ENCODE measurements around the gene SUGCT.

Gene SUGCT

GRCh38 chr7:40327113-40327512, 192.3 kb downstream of the SUGCT start:
- Histone ChIP-seq H3K9ac (ENCODE audit: low read depth, low read length) (no peak overlapping the region), H3K4me1 (ENCODE audit: insufficient read depth, low read length) (peaks cover 4% of the 10 kb centered on the region; the same call in 1 of the 2 replicates), H3K36me3 (ENCODE audit: insufficient read depth, low read length) (no peaks in the 10 kb centered on the region), H3K9me3 (ENCODE audit: control insufficient read depth, insufficient read depth, low read length) (no peaks in the 10 kb centered on the region)

GRCh38 chr7:40327873-40328272, 193.1 kb downstream of the SUGCT start:
- Histone ChIP-seq H3K36me3 (ENCODE audit: insufficient read depth, low read length) (no peaks in the 10 kb centered on the region), H3K9me3 (ENCODE audit: control insufficient read depth, insufficient read depth, low read length) (no peaks in the 10 kb centered on the region), H3K9ac (ENCODE audit: low read depth, low read length) (no peak overlapping the region), H3K4me1 (ENCODE audit: insufficient read depth, low read length) (peaks cover 4% of the 10 kb centered on the region; the same call in 1 of the 2 replicates)

- Histone ChIP-seq H3K4me1 (ENCODE audit: insufficient read depth, low read length) (peaks cover 3% of the 10 kb centered on the region; the same call in 1 of the 2 replicates), H3K9ac (ENCODE audit: low read depth, low read length) (no peak overlapping the region), H3K9me3 (ENCODE audit: control insufficient read depth, insufficient read depth, low read length) (no peaks in the 10 kb centered on the region), H3K36me3 (ENCODE audit: insufficient read depth, low read length) (no peaks in the 10 kb centered on the region)
Observed at GRCh38 chr7:40329601-40330153, 194.9 kb downstream of the SUGCT start.

- Histone ChIP-seq H3K36me3 (ENCODE audit: insufficient read depth, low read length) (no peaks in the 10 kb centered on the region), H3K9ac (ENCODE audit: low read depth, low read length) (no peak overlapping the region), H3K9me3 (ENCODE audit: control insufficient read depth, insufficient read depth, low read length) (no peaks in the 10 kb centered on the region), H3K4me1 (ENCODE audit: insufficient read depth, low read length) (no peaks in the 10 kb centered on the region)
Observed at GRCh38 chr7:40330408-40330807, 195.6 kb downstream of the SUGCT start.

GRCh38 chr7:40331915-40332314, 197.1 kb downstream of the SUGCT start:
- no peaks in the 10 kb centered on the region for H3K4me1 ChIP-seq (ENCODE audit: insufficient read depth, low read length)
- H3K9me3 ChIP-seq (ENCODE audit: control insufficient read depth, insufficient read depth, low read length): no peaks in the 10 kb centered on the region
- no peaks in the 10 kb centered on the region for H3K36me3 ChIP-seq (ENCODE audit: insufficient read depth, low read length)
- H3K9ac ChIP-seq (ENCODE audit: low read depth, low read length): no peak overlapping the region

- H3K36me3 ChIP-seq (ENCODE audit: insufficient read depth, low read length): no peaks in the 10 kb centered on the region
- no peak overlapping the region for H3K9ac ChIP-seq (ENCODE audit: low read depth, low read length)
- H3K9me3 ChIP-seq (ENCODE audit: control insufficient read depth, insufficient read depth, low read length): no peaks in the 10 kb centered on the region
- no peaks in the 10 kb centered on the region for H3K4me1 ChIP-seq (ENCODE audit: insufficient read depth, low read length)
Observed at GRCh38 chr7:40332516-40332915, 197.7 kb downstream of the SUGCT start.

- Histone ChIP-seq H3K9me3 (ENCODE audit: control insufficient read depth, insufficient read depth, low read length) (0 out of 2 replicates have a peak, but pooled peaks cover 2% of the 10 kb centered on the region), H3K4me1 (ENCODE audit: insufficient read depth, low read length) (no peaks in the 10 kb centered on the region), H3K36me3 (ENCODE audit: insufficient read depth, low read length) (no peaks in the 10 kb centered on the region), H3K9ac (ENCODE audit: low read depth, low read length) (no peak overlapping the region)
Observed at GRCh38 chr7:40341836-40342235, 207.0 kb downstream of the SUGCT start.

- H3K36me3 ChIP-seq (ENCODE audit: insufficient read depth, low read length): no peaks in the 10 kb centered on the region
- no peak overlapping the region for H3K9ac ChIP-seq (ENCODE audit: low read depth, low read length)
- no peaks in the 10 kb centered on the region for H3K4me1 ChIP-seq (ENCODE audit: insufficient read depth, low read length)
- H3K9me3 ChIP-seq (ENCODE audit: control insufficient read depth, insufficient read depth, low read length): no peaks in the 10 kb centered on the region
Observed at GRCh38 chr7:40346554-40346953, 211.7 kb downstream of the SUGCT start.

GRCh38 chr7:40348126-40348728, 213.4 kb downstream of the SUGCT start:
- Histone ChIP-seq H3K9ac (ENCODE audit: low read depth, low read length) (no peak overlapping the region), H3K36me3 (ENCODE audit: insufficient read depth, low read length) (no peaks in the 10 kb centered on the region), H3K4me1 (ENCODE audit: insufficient read depth, low read length) (no peaks in the 10 kb centered on the region)

GRCh38 chr7:40350100-40350499, 215.3 kb downstream of the SUGCT start:
- H3K4me1 ChIP-seq (ENCODE audit: insufficient read depth, low read length): no peaks in the 10 kb centered on the region
- H3K9me3 ChIP-seq (ENCODE audit: control insufficient read depth, insufficient read depth, low read length): no peaks in the 10 kb centered on the region
- no peaks in the 10 kb centered on the region for H3K36me3 ChIP-seq (ENCODE audit: insufficient read depth, low read length)
- H3K9ac ChIP-seq (ENCODE audit: low read depth, low read length): no peak overlapping the region

More at GRCh38 chr7:40348126-40348728, 213.4 kb downstream of the SUGCT start:
- no peaks in the 10 kb centered on the region for H3K9me3 ChIP-seq (ENCODE audit: control insufficient read depth, insufficient read depth, low read length)

GRCh38 chr7:40354711-40355110, 219.9 kb downstream of the SUGCT start:
- Histone ChIP-seq H3K9me3 (ENCODE audit: control insufficient read depth, insufficient read depth, low read length) (no peaks in the 10 kb centered on the region), H3K36me3 (ENCODE audit: insufficient read depth, low read length) (no peaks in the 10 kb centered on the region), H3K9ac (ENCODE audit: low read depth, low read length) (no peak overlapping the region), H3K4me1 (ENCODE audit: insufficient read depth, low read length) (no peaks in the 10 kb centered on the region)

- Histone ChIP-seq H3K36me3 (ENCODE audit: insufficient read depth, low read length) (no peaks in the 10 kb centered on the region), H3K9me3 (ENCODE audit: control insufficient read depth, insufficient read depth, low read length) (no peaks in the 10 kb centered on the region), H3K9ac (ENCODE audit: low read depth, low read length) (no peak overlapping the region), H3K4me1 (ENCODE audit: insufficient read depth, low read length) (no peaks in the 10 kb centered on the region)
Observed at GRCh38 chr7:40356312-40356711, 221.5 kb downstream of the SUGCT start.

GRCh38 chr7:40356871-40357709, 222.3 kb downstream of the SUGCT start:
- Histone ChIP-seq H3K4me1 (ENCODE audit: insufficient read depth, low read length) (no peaks in the 10 kb centered on the region), H3K9me3 (ENCODE audit: control insufficient read depth, insufficient read depth, low read length) (no peaks in the 10 kb centered on the region), H3K9ac (ENCODE audit: low read depth, low read length) (no peak overlapping the region), H3K36me3 (ENCODE audit: insufficient read depth, low read length) (no peaks in the 10 kb centered on the region)

- Histone ChIP-seq H3K4me1 (ENCODE audit: insufficient read depth, low read length) (no peaks in the 10 kb centered on the region), H3K36me3 (ENCODE audit: insufficient read depth, low read length) (no peaks in the 10 kb centered on the region), H3K9me3 (ENCODE audit: control insufficient read depth, insufficient read depth, low read length) (no peaks in the 10 kb centered on the region), H3K9ac (ENCODE audit: low read depth, low read length) (no peak overlapping the region)
Observed at GRCh38 chr7:40369641-40370277, 235.0 kb downstream of the SUGCT start.
